Left forelimb (tissue), 1 donor: ENCODE measurements around the gene IFI35.
A peak's percentile ranks its signal among the peaks of the same experiment; 100 is the strongest.
"Not testable (repeated sequence)": the region's sequence is repeated elsewhere in the genome, so short reads cannot be mapped to it uniquely, and the experiment has no call there.

ENCODE experiments used
- DNase-seq: peaks from one replicate; pipeline ENCODE4 v3.0.0-alpha.2; 2018; ENCODE audit warnings: low spot score

IFI35 gene

DNA sequence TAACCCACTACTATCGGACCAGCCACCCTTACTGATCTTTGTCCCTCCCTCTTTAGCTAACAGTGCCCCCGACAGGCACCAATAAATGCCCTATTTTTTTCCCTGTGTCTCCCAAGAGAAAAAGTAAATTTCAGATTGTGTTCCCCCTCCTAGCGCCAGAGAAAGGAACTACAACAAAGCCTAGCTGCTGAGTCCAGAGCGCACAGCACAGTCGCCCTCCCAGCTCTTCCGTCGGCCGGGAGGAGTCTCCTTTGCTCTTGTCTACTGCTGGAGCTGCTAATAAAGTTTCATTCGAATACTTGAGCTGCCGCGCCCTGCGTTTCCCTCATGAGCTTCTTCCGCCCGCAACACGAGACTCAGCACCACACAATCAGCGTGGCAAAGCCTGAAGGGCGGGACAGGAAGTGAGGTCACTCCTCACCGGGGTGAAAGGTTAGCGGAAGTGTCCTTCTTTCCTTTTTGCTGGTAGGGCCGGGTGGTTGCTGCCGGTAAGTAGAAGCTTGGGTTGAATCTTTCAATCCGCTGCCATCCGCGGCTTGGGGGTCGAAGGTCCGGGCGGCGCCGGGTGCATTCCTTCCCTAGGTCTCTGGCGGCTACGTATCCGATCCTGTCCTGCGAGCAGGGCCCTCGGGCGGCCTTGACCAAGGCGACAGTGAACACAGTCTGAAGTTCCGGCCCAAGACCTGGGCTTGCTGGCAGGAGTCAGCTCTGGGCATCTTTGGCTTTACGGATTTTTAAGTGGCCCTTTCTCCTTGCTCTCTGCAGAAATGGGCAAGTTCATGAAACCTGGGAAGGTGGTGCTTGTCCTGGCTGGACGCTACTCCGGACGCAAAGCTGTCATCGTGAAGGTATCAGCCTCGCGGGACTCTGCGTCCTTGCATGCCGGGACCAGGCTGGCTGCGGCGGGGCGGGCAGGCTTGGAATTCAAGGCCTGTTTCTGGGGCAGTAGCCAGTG lies 8.3 kb upstream of the IFI35 start, which contains the start of gene RPL27:
Gene RPL27, plus strand, starts transcription at position 436 of the 955 bp plus-strand sequence. Its CDS starts 332 bp downstream, at position 768.
- DNase-seq = peak; percentile 99

DNA sequence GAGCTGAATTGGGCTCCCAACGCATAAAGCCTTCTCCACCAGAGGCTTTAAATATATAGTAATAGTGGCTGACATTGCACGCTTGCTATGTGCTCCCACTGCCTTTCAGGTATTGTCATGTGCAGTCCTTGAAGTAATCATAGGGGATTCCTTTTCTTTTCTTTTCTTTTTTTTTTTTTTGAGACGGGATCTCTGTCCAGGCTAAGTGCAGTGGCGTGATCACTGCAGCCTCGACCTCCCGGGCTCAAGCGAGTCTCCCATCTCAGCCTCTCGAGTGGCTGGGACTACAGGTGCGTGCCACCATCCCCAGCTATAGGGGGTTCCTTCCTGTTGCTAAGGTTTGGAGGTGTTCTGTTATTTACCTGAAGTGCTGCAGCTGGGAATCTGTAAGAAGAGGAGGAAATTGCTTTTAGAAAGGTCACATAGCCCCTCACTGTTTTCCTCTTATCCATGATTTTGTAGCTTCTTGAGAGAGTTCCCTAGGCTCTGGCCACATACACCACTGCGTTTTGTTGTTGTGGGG lies 7.5 kb upstream of the IFI35 start:
- no peak for DNase-seq

DNA sequence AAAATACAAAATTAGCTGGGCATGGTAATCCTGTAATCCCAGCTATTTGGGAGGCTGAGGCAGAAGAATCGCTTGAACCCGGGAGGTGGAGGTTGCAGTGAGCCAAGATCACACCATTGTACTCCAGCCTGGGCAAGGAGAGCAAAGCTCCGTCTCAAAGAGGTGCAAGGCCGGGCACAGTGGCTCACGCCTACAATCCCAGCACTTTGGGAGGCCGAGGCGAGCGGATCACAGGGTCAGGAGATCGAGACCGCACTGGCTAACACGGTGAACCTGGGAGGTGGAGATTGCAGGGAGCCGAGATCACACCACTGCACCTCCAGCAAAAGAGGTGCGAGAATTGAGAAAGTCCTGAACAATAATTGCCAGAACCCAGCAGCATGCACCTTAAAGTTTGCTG lies 5.7 kb upstream of the IFI35 start:
- DNase-seq = not testable (repeated sequence)

DNA sequence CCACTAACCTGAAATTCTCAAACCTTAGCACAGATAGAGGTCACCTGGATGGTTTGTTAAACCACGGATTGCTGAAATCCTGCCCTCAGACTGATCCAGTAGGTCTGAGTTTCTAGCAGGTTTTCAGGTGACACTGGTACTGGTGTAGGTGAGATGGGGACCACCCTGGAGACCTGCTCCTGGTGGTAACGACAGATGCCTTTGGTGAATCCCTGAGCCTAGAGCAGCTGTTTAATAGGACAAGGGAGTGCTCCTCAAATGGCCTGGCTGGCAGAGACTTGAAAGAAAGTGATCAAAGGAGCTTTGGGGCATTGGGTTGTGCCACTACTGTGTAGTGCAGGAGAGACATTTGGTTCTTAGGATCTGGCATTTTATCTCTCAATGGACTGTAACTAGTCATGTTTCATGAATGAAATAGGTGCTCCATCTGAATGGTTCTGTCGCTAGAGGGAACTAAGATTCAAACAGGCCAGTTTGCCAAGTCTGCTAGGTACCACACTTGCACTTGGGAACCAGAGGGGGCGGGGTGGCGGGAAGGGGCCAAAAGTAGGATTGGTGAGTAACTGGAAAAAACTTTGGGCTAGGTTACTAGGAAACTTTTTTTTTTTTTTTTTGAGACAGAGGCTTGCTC lies 2.9 kb upstream of the IFI35 start:
- DNase-seq = no peak

DNA sequence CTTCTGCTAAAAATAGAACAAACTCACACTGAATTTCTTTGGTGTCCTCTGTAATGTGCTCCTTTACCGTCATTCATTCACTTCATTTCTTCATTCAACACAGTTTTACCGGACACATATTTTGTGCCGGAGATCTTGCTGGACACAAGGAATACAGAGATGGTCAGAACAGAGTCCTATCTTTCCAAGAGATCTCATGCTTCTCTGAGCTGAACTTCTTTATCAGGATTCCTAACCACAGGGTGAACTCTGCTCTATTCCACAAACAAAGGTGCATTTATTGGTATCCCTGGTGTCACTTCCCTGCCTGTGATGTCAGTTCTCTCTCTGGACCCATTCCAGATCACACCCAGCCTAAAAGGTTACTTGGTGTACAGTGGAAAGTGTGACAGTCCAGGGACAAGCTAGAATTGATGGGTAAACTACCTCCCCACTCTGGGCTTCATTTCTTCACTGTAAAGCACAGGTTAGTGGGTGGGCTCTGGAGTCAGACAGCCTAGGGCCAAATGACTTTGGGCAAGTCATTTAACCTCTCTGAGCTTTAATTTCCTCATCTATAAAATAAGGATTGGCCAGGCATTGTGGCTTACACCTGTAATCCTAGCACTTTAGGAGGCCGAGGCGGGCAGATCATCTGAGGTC lies 4.2 kb downstream of the IFI35 start:
- DNase-seq = no peak

DNA sequence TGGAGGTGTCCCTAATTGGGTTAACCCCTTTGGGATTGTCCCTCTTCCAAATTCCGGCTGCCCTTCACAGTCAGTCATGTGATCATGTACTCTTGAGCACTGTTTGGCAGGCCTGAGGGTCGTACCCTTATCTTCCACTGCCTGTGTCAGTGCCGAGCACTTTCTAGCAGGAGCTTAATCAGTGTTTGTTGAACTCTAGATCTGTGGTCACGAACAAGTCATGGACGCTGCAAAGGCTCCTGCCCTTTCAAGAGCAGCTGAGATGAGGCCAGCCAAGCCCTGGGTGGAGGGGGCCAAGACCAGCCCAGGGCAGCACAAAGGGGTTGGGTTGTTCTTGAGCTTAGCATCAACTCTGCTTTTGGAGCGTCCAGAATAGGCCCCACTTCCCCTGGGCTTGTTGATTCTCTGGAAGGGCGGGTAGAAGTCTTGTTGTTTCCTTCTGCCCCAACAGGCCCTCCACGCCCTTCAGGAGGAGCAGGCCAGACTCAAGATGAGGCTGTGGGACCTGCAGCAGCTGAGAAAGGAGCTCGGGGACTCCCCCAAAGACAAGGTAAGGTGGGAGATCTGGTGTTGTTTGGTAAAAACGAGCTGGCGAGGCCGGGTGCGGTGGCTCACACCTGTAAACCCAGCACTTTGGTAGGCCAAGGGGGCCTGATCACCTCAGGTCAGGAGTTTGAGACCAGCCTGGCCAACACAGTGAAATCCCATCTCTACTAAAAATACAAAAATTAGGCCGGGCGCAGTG lies 5.3 kb downstream of the IFI35 start:
- no peak for DNase-seq

DNA sequence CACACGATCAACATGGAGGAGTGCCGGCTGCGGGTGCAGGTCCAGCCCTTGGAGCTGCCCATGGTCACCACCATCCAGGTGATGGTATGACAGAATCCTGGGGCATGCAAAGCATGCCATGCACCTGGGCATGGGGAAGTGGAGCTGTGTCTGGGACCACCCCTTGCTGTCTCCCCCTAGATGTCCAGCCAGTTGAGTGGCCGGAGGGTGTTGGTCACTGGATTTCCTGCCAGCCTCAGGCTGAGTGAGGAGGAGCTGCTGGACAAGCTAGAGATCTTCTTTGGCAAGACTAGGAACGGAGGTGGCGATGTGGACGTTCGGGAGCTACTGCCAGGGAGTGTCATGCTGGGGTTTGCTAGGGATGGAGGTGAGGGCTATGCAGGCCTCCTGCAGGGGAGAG lies 6.7 kb downstream of the IFI35 start:
- DNase-seq = no peak

DNA sequence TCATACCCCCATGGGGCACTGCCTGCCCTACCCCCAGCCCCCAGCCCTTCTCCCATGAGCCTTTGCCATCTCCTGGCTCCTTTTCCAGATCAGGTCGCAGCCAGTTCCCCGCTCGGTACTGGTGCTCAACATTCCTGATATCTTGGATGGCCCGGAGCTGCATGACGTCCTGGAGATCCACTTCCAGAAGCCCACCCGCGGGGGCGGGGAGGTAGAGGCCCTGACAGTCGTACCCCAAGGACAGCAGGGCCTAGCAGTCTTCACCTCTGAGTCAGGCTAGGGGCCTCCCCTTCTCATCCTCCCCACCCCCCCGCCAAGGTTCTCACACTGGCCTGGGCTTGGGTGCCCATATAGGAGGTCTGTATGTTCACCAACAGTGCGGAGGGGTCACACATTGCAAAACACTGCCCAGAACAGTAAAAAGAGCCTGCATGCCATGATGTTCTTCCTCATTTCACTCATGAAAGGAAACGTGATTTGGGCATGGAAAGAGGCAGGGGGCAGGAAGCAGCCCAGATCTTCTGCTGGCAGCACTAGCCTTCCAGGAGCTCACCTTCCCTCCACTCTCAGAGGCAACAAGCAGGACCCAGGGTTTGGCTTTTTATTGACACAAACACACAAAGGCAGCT lies 7.5 kb downstream of the IFI35 start:
- DNase-seq = no peak

DNA sequence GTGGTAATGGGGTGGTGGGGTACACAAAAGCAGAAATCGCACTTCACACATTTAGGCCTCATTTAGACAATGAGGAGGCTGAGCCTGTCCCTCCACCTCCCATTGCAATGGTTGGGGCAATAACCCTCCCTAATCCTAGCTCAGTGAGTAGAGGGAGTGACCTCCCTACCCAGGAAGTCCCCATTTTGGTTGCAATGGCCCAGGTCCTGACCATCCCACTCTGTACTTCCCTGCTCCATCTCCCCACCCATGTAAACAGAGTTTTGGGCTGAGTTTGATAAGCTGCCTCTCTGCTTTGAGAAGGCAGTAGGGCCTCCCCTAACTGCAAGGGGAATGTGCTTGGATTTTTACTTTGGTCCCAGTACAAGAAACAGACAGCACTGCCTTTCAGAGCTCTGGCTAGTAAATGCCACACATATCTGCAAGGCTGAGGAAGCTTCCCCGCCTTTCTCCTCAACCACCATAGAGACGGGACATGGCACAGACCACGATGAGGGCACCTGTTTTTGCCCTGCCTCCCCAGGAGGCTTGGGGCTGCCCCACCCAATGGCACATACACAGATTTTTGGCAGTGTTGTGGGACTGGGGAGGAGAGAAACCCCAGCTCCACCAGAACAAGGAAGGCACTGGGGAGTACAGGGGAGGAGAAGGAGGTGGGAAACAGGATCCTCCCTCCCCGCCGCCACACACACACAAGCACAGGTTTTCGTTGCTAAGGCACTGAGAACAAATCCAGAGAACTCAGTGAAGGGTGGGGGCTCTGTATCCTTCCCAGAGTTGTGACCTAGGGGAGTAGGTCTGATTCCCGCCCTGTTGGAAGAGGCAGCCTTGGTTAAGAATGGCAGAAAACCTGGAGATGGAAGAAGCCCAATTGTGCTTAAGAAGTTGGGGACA lies 8.3 kb downstream of the IFI35 start:
- no peak for DNase-seq

DNA sequence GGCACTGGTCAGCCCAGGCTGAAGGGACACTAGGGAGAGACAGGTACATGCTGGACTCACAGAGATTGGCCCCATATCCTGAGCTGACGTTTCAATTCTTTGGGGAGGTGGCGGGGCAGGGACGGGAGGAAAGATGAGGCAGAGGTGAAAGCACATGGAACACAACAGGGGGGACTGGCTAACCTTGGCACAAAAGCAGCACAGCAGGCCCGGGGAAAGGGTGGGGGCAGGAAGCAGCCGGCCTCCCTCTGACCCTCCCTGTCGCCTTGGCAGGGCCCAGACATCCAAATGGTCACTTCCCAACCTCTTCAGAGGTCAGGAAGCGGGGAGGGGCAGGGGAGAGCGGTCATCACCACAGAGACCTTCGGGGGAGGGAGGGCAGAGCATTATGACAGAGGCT lies 9.0 kb downstream of the IFI35 start:
- no peak for DNase-seq

DNA sequence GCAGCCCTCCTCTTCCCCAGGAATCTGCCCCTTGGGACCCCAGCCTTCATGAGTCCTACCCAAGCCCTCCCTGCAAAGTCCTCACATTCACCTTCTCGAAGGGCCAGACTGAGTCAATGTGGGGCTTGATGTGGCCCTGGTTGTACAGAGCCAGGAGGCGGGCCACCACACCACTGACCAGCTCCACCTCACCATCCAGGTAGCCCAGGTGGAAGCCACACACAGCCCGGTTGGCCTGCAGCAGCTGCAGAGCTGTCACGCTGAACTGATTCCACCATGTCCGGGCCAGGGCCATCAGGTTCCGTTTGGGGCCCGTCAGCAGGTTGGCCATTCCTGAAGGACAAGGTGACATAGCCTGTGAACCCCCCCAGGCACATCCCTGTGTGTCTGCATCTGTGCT lies 9.6 kb downstream of the IFI35 start:
- no peak for DNase-seq

DNA sequence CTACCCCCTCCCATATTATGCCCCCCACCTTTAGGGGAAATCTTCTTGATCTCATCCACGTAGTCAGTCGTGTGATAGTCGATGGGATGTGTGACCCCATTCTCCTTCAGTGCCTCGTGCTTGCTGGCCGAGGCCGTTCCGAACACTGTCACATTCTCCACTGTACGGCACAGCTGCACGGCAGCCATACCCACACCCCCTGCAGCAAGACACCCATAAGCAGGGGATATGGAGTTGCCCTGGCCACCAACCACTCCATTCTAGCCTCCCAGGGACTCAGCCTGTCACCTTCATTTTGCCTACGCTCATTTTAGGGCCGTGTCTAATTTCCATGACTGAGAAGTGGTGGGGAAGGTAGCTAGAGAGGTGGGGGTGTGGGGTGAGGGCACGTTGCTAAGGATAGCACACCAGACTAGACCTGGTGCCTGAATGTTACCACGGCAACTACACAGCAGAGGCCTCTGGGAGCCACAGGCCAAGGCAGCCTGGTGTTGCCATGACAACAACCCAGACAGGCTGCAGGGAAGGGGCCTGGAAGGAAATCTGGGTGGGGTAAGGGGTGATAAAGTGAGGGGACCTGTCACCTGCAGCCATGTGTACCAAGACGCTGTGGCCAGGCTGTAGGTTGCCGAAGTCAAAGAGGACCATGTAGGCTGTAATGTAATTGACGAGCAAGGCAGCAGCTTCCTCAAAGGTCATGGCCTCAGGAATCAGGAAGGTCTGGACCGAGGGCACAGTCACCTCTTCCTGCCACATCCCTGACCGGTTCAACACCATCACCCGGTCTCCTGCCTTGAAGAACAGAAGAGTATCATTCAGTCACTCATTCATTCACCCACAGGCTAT lies 11.6 kb downstream of the IFI35 start:
- DNase-seq = no peak

DNA sequence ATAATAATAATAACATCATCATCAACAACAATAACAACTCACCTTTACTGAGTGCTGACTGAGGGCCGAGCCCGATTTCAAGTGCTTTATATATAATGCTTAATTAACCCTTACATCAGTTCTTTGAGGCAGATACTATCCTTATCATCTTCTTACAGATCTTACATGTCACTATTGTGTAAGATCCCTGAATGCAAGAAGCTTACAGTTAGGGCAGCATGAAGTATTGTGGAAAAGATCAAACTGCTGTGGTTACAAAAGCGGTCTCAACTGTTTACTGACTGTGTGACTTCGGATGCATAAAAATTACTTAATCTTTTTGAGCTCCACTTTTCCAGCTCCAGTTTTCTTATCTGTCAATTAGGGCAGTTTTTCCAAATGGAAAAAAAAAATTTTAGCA lies 12.3 kb downstream of the IFI35 start:
- DNase-seq = no peak

DNA sequence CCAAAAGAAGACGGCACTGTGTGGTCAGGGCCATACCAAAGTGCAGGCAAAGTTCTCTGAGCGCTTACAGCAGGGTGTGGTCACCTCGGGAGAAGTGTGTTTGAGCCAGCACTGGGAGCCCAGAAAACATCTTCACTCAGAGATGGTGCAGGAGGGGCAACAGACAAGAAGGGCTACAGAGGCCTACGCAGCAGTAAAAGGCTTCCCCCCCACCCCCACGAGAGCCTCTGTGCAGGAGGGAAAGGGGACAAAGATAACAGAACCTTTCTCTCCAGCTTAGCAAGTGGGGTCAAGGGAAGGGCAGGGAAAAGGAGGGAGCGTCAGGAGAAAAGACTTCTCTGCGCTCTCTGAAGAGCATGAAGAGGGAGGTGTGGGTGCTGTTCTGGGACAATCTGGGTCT lies 12.8 kb downstream of the IFI35 start:
- DNase-seq = no peak

DNA sequence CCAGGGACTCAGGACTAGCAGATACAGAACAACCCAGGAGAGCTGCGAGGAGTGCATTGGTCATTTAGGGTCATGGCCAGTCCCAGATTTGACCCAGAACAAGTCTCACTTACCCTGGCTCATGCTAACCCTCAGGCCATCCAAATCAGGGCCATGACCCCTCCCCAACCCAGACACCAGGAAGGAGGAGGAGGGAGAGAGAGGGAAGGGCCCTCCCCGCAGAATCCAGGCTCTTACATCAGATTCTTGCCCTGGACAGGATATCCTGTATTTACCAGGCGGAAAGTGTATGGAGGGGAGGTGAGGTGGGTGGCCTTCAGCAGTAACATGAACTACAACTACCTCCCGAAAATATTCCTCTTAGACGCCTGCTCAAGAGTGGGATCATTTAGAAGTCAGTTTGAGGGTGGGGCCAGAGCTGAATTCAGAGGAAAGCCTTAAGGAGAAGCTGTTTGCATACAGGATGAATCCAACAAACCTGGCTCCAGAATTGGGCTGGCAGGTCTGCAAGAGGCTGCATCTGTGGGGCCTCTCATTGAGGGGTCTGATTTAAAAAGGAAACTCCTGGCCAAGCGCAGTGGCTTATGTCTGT lies 13.5 kb downstream of the IFI35 start:
- no peak for DNase-seq

DNA sequence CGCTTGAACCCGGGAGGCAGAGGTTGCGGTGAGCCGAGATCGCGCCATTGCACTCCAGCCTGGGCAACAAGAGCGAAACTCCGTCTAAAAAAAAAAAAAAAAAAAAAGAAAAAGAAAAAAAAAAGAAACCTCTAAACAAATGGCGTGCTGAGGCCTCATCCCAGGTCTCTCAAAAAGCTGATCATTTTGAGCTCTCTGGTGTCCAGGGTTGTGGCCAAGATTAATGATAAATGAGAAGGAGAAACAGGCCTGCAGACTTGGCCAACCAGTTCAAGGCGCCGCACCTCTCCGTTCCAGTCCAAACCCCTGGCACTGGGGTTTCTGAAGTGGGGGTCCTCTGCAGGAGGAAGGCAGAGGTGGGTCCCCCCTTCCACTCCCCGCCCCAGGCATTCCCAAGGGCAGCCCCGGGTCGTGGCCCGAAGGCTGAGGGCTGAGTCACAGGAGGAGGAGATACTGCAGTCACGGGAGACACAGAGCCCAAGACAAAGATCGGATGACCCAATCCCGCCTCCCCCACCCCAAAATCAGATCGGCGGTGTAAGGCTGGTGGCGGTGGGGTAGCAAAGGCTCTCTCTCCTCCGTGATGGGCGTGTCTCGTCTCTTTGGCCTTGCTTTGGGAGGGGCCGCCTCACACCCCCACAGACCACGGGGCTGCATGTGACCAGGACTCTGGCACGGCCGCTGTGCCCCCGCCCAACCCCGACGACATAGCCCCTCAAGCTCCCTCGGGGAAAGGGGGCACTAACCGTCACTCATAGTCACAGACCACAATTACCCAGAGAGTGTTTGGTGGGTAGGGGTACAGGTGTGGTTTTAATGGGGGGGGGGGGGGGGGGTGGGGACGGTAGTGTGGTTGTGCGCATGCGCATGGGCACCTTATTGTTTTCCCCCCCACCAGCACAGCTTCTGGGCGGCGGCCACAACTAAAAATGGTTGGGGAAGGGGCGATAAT lies 14.5 kb downstream of the IFI35 start:
- DNase-seq = peak; percentile 78

DNA sequence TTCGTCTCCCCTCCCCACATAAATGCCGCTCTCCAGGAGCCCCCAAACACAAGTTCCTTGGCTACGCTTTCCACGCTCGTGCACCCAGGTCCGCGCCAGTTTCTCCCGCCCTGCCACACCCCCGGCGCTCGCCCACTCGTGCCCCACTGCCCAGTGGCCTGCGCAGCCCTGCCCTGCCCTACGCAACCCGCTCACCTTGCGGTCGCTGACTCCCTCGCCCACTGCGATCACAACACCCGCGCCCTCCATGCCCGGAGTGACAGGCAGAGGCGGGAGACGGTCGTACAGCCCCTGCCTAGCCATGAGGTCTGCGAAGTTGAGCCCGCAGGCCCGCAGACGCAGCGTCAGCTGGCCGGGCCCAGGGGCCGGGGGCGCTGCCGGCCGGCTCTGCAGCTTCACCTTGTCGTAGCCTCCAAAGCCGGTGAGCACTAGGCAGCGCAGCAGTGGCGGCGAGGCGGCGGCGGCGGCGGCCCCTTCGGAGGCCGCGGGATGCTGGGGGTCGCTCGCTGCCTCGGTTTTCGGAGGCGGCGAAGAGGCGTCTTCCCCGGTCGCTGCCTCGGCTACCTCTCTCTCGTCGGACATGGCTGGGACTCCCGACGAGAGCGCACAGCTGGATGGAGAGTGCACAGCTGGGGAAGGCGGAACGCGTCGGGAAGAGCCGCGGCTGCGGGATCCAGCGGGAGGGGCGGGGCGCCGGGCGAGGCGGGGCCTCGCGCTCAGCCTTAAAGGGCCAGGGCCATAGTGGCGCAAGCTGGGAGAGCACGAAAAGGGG lies 15.3 kb downstream of the IFI35 start, which contains the start of gene VAT1:
Gene VAT1, minus strand, starts transcription at position 645 of the 772 bp plus-strand sequence. Its CDS starts 63 bp downstream, at position 582.
- DNase-seq = peak; percentile 89
